Naive thymus-derived CD8-positive, alpha-beta T cell (primary cell): ENCODE measurements around the gene ABCG1. TPM values are rescaled to one million over a fixed set of nuclear protein-coding genes. Genes with fewer than 3 reads are reported as not detected.

Source experiments
- ATAC-seq, 2 donors: fragments of 150-1000 bp; cut with Tn5 transposase in 1 of 2; sonication (Bioruptor Pico), chemical (Tn5 transposase) in 1 of 2; 1 replicate in 1 of 2; 2 replicates in 1 of 2; pipeline ENCODE4 v1.10.0; 2021; ENCODE audit warnings: mild to moderate bottlenecking in 2 of 2, moderate library complexity in 2 of 2
- POLR2A ChIA-PET: fragments of 350-600 bp; sonication (Branson Sonifier 250); formaldehyde crosslinking; loops from one replicate; lab custom pipeline; 2021; ENCODE audit warnings: antibody characterized with exemption; lab: Charles Lee
- DNase-seq, 10 donors: peaks; one replicate each; pipeline versions ENCODE4 v3.0.0 to v3.0.0-alpha.2; 2020 to 2022
- H3K27ac Mint-ChIP-seq, 10 donors: one replicate each; pipeline ENCODE4 v1.8.0; 2020 to 2022; ENCODE audit warnings: mild to moderate bottlenecking in 10 of 10, mixed read lengths in 10 of 10, moderate library complexity in 4 of 10, inconsistent platforms in 1 of 10
- H3K27me3 Mint-ChIP-seq, 5 donors: one replicate each; pipeline ENCODE4 v1.8.0; 2021 to 2022; ENCODE audit warnings: mixed read lengths in 5 of 5
- H3K36me3 Mint-ChIP-seq, 3 donors: one replicate each; pipeline ENCODE4 v1.8.0; 2020 to 2022; ENCODE audit warnings: mixed read lengths in 3 of 3, mild to moderate bottlenecking in 2 of 3, inconsistent platforms in 1 of 3
- H3K4me1 Mint-ChIP-seq, 4 donors: one replicate each; pipeline ENCODE4 v1.8.0; 2021 to 2022; ENCODE audit warnings: mixed read lengths in 4 of 4
- H3K4me3 Mint-ChIP-seq, 10 donors: one replicate each; pipeline ENCODE4 v1.8.0; 2020 to 2022; ENCODE audit warnings: mild to moderate bottlenecking in 10 of 10, mixed read lengths in 10 of 10, moderate library complexity in 6 of 10, inconsistent platforms in 1 of 10
- H3K9me3 Mint-ChIP-seq, 9 donors: one replicate each; pipeline ENCODE4 v1.8.0; 2020 to 2022; ENCODE audit warnings: mixed read lengths in 9 of 9, mild to moderate bottlenecking in 3 of 9, inconsistent platforms in 1 of 9, moderate library complexity in 1 of 9
- polyA plus RNA-seq, 3 donors: library from polyadenylated mRNA; unstranded; fragments of 300-500 nt; fragmentation: Illumina TruSeq; gene quantifications; one replicate each; pipeline ENCODE4 v1.2.3, GENCODE V29; 2021
- total RNA-seq, 8 experiments: library from RNA in 2 of 8; stranded (reverse) in 2 of 8; gene quantifications; one replicate each; pipeline ENCODE4 v1.2.3 and lab custom pipeline; 2021 to 2026

Gene ABCG1
- total and polyA plus RNA-seq, 5 experiments from 2014 or later: 0.93 to 17.5 (median 11.2) TPM

DNA sequence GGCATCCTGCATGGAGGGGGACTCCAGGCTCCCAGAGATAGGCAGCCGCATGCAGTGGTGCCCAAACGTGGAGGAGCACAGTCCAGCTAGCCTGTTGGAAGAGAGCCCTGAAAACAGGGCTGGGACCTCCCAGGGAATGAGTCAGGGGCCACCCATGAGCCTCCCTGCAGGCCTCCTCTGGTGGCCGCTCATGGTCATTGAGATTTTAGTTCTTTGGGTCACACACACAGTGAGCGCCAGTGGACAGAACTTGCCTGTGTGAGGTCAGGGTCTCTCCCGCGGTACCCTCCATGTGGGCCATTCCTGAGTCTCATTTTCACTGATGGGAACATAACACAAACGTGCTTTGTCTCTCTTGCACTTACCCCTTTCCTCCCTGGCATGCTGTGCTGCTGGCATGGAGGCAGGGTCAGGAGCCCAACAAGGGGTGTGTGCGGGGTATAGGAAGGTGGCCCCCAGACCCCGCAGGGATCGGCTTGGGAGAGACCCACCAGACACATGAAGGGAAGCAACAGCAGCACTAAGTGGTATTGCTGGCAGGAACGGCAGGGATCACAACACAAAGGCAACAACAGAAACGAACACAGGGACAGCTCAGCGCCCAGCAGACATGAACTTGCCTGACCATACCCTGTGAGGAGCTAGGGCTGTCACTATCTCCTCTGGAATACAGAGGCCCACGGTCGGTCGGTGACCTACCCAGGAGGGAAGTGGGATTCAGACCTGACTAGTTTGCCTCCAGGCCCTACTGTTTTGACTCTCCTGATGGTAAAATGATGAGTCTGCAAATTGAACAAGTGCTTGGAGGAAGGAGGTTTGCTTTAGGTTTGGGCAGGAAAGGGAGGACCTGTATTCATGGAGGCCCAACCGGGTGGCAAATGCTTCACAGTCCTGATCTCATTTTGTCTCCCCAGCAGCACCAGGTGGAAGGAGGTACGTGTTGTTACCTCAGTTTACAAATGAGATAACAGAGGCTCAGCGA lies 31.8 kb downstream of the ABCG1 start:
- peak overlapping the region in 6 of 10 donors; percentile 4 to 85 (median 59) for H3K27ac Mint-ChIP-seq
- DNase-seq: no peak
- peaks cover 45 to 86% (median 72%) of the 10 kb centered on the region in 4 donors for H3K4me1 Mint-ChIP-seq
- no peaks in the 10 kb centered on the region for H3K27me3 Mint-ChIP-seq
- POLR2A ChIA-PET: interaction anchor here (2.6 kb wide), 1 partner anchor 17 kb away, joined by 9 read pairs; no protein-coding TSS in a partner anchor
- peaks cover 0 to 14% (median 9%) of the 10 kb centered on the region in 3 donors for H3K36me3 Mint-ChIP-seq
- H3K9me3 Mint-ChIP-seq: no peaks in the 10 kb centered on the region
- H3K4me3 Mint-ChIP-seq: no peak overlapping the region
- ATAC-seq: no peak

DNA sequence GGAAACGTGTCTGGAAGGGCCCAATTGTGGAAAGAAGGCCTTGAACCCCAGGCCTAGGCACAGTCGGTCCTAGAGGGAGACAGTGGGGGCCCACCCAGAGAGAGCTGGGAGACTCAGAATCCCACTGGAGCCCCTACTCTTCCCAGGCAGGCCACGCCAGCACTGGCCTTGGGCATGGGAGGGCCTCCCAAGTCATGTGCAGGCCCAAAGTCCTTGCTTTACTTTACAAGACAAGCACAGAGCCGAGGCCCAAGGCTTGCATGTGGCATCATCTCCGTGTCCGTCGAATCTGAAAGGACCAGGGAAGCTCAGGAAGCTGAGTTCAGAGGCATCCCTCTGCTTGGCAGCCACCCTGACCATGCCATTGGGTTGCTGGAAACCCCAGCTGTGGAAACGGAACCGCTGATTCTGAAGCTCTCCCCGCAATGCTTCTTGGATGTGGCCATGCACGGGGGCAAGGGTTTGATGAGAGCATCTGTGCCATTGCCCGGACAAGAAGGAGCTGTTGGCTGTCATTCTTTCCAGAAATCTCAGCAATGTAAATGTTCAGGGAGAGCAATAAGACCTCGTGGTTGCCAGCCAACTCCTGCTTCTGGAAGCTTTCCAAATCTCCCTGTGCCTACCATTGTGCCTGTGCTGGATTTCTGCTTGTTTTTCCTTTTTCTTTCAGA lies 32.8 kb downstream of the ABCG1 start:
- peaks cover 0 to 14% (median 9%) of the 10 kb centered on the region in 3 donors for H3K36me3 Mint-ChIP-seq
- H3K9me3 Mint-ChIP-seq: no peaks in the 10 kb centered on the region
- POLR2A ChIA-PET: no interaction called here
- ATAC-seq (no peak), DNase-seq (no peak)
- H3K27ac Mint-ChIP-seq: peak overlapping the region in 5 of 10 donors; percentile 2 to 83 (median 14)
- no peaks in the 10 kb centered on the region for H3K27me3 Mint-ChIP-seq
- no peak overlapping the region for H3K4me3 Mint-ChIP-seq
- peaks cover 45 to 84% (median 71%) of the 10 kb centered on the region in 4 donors for H3K4me1 Mint-ChIP-seq

DNA sequence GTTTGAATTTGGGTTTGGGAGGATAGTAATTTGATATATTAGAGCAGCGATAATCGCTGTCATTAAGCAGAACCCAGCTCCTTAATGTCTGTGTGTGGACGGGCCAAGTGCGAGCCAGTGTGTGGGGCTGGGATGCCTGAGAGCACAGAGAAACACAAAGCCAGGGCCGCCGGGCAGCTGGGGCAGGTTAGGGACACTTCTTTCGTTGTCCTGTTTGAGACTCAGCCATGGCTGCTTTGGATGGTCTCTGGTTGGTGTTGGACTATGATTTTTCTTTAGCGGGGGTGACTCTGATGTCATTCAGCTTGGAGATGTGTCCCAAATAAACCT lies 33.4 kb downstream of the ABCG1 start:
- no peak for ATAC-seq
- Mint-ChIP-seq H3K27ac (peak overlapping the region in 1 of 10 donors; percentile 2), H3K4me1 (peaks cover 42 to 82% (median 72%) of the 10 kb centered on the region in 4 donors), H3K9me3 (no peaks in the 10 kb centered on the region), H3K27me3 (no peaks in the 10 kb centered on the region), H3K36me3 (peaks cover 0 to 13% (median 9%) of the 10 kb centered on the region in 3 donors), H3K4me3 (no peak overlapping the region)
- POLR2A ChIA-PET: interaction anchor here (0.8 kb wide), 1 partner anchor 15 kb away, joined by 3 read pairs; no protein-coding TSS in a partner anchor
- DNase-seq: no peak

DNA sequence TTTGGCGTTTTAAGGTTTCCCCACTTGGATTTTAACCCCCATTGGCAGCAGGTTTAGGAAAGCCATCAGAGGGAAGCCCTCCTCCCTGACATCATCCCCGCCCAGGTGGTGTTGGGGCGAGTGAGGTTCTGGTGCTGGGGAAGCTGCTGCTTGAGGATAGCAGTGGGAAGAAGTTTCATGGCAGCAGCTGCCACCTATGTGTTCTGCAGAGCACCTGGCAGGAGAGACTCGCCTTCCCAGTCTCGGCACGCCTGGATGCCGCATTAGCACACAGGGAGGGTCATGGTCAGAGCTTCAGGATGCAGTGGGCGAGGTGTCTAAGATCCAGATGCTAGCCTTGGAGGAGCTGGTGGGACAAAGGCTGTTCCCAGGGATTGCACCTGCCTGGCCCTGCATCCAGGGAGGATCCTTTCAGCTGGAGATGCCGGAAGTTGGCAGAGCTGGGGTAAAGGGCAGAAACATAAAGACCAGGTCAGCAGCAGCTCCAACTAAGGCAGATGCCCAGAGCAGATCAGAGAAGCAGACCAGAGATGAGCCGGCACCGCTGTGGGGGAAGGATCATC lies 33.9 kb downstream of the ABCG1 start:
- Mint-ChIP-seq H3K4me3 (peak overlapping the region in 1 of 10 donors; percentile 22), H3K36me3 (peaks cover 0 to 8% (median 6%) of the 10 kb centered on the region in 3 donors), H3K27me3 (no peaks in the 10 kb centered on the region), H3K9me3 (no peaks in the 10 kb centered on the region), H3K27ac (peak overlapping the region in 4 of 10 donors; percentile 11 to 88 (median 76)), H3K4me1 (peaks cover 38 to 80% (median 69%) of the 10 kb centered on the region in 4 donors)
- DNase-seq: no peak
- POLR2A ChIA-PET: interaction anchor here (0.7 to 0.8 kb wide), 2 partner anchors 16 to 93 kb away, joined by 3 read pairs; no protein-coding TSS in a partner anchor
- ATAC-seq: no peak

DNA sequence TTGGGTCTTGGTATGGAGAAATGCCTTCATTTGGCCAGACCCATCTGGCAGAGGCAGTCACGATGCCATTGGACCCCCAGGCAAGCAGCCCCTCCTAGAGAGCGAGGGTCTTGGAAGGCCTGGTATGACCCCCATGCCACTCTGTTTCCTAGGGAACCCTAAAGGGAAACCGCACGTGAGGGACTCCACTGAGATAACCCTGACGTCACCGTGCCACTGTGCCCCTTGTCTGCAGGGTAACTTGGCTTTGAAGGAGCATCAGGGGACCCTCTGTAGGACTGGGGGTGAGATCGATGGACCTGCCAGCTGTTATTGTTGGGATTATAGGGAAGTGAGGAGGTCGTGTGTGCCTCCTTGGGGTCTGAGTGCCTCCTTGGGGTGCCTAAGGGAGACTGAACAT lies 34.5 kb downstream of the ABCG1 start:
- H3K27ac Mint-ChIP-seq: peak overlapping the region in 6 of 10 donors; percentile 4 to 81 (median 70)
- DNase-seq: no peak
- H3K4me3 Mint-ChIP-seq: peak overlapping the region in 1 of 10 donors; percentile 26
- H3K9me3 Mint-ChIP-seq: no peaks in the 10 kb centered on the region
- no peaks in the 10 kb centered on the region for H3K27me3 Mint-ChIP-seq
- peaks cover 37 to 79% (median 70%) of the 10 kb centered on the region in 4 donors for H3K4me1 Mint-ChIP-seq
- peaks cover 0 to 2% (median 2%) of the 10 kb centered on the region in 3 donors for H3K36me3 Mint-ChIP-seq
- ATAC-seq: no peak
- POLR2A ChIA-PET: no interaction called here

DNA sequence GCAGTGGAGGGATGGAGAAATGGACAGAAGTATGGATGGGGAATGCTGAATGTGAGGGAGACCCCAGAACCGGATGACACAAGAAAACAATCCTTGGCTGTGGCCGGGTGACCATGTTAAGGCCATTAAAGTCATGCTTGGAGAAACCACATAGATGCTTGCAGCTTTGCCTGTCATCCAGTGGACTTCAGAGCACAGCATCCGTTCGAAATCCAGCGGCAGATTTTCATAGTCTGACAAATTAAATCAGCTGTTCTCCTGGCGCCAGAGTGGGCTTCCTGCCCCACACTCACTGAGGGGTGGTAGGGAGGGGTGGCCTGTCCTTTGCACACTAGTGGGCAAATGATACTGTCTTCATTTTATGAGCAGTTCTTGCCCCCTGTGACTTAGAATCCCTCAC lies 35.1 kb downstream of the ABCG1 start:
- Mint-ChIP-seq H3K4me1 (peaks cover 39 to 81% (median 71%) of the 10 kb centered on the region in 4 donors), H3K36me3 (peaks cover 0 to 2% (median 0%) of the 10 kb centered on the region in 3 donors), H3K27me3 (no peaks in the 10 kb centered on the region), H3K9me3 (no peaks in the 10 kb centered on the region), H3K4me3 (peak overlapping the region in 2 of 10 donors; percentile 19 to 58), H3K27ac (peak overlapping the region in 7 of 10 donors; percentile 4 to 81 (median 74))
- ATAC-seq (no peak), DNase-seq (no peak)
- POLR2A ChIA-PET: no interaction called here

DNA sequence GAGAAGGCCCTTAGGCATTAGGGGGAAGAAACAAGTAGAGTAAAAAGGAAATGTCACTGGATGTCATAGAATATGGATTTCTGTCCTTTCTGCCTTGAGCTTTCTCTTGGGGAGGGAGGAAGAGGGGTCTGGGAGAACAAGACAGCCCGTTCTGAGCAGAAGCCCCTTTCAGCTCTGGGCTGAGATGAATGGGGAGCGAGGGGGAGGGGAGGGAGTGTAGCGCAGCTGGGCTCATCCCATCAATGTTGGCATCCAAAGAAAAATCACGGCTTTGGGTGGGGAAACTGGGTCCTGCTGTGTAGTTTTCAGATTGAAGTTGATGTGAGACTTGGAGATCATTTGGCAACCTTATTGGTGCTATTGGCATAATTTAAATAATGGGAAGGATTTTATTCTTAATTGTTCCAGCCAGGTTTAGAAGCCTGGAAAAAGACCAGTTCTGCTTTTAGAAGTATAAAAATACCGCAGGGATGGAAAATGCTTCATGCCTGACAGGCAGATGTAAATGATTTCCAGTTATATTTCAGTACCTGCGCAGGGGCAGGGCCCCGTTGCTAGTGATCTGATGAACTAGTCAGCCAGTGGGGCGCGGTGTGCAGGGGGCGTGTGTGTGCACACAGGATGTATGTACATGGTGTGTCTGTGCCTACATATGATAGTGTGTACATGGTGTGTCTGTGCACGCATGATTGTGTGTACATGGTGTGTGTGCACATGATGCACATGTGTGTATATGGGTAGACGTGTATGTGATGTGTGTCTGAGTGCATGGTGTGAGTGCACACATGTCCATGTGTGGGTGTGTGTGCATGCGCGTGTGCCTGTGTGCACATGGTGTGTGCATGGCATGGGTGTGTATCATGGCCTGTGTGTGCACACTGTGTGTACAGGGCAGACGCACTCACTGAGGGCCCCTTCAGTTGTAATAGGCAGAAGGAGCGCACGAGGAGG lies 36.0 kb downstream of the ABCG1 start:
- peak overlapping the region in 8 of 10 donors; percentile 21 to 78 (median 62) for H3K27ac Mint-ChIP-seq
- ATAC-seq (no peak), DNase-seq (no peak)
- H3K4me3 Mint-ChIP-seq: no peak overlapping the region
- POLR2A ChIA-PET: no interaction called here
- H3K36me3 Mint-ChIP-seq: peaks cover 0 to 2% (median 0%) of the 10 kb centered on the region in 3 donors
- H3K27me3 Mint-ChIP-seq: no peaks in the 10 kb centered on the region
- H3K4me1 Mint-ChIP-seq: peaks cover 36 to 80% (median 66%) of the 10 kb centered on the region in 4 donors
- H3K9me3 Mint-ChIP-seq: no peaks in the 10 kb centered on the region

DNA sequence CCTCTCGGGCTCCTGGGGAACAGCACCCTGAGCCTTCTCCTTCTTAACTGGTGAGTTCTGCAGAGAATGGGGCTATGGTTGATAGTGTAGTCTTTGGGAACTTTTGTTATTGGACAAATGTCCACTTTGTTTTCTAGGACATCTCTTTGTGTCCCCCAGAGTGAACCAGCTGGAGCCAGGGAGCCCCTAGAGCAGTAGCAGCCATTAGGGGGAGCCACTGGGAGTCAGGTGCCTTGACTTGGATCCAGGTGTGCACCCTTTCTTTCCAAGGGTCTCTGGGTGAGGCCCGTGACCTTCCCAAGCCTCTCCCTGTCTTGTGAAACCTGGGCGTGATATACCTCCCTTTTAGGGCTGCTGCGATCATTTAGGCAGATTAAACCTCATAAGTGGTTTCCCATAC lies 36.9 kb downstream of the ABCG1 start:
- Mint-ChIP-seq H3K4me3 (no peak overlapping the region), H3K9me3 (no peaks in the 10 kb centered on the region), H3K36me3 (no peaks in the 10 kb centered on the region), H3K27me3 (no peaks in the 10 kb centered on the region), H3K27ac (peak overlapping the region in 7 of 10 donors; percentile 24 to 65 (median 46)), H3K4me1 (peaks cover 35 to 77% (median 59%) of the 10 kb centered on the region in 4 donors)
- POLR2A ChIA-PET: no interaction called here
- no peak for ATAC-seq
- DNase-seq: no peak

DNA sequence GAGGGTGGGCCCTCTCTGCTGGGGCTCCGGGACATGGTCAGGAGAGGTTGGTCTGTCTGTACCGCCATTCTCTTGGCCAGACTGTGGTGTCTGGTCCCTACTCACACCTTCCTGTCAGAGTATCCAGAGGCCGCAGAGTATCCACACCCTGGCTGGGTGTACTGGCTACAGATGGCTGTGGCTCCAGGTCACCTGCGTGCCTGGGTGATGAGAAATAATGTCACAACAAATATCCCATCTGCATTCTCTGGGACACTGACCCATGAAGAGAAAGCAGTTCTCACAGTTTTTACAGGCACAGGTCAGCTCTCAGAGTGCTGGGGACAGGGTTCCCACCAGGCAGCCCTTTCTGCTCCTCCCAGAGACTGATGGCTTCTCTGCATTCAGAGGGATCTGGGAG lies 37.4 kb downstream of the ABCG1 start:
- peak in 1 of 10 donors; percentile 18 for DNase-seq
- POLR2A ChIA-PET: no interaction called here
- Mint-ChIP-seq H3K4me3 (no peak overlapping the region), H3K27me3 (no peaks in the 10 kb centered on the region), H3K36me3 (peaks cover 0 to 1% (median 0%) of the 10 kb centered on the region in 3 donors), H3K4me1 (peaks cover 31 to 74% (median 55%) of the 10 kb centered on the region in 4 donors), H3K9me3 (no peaks in the 10 kb centered on the region), H3K27ac (no peak overlapping the region)
- no peak for ATAC-seq

DNA sequence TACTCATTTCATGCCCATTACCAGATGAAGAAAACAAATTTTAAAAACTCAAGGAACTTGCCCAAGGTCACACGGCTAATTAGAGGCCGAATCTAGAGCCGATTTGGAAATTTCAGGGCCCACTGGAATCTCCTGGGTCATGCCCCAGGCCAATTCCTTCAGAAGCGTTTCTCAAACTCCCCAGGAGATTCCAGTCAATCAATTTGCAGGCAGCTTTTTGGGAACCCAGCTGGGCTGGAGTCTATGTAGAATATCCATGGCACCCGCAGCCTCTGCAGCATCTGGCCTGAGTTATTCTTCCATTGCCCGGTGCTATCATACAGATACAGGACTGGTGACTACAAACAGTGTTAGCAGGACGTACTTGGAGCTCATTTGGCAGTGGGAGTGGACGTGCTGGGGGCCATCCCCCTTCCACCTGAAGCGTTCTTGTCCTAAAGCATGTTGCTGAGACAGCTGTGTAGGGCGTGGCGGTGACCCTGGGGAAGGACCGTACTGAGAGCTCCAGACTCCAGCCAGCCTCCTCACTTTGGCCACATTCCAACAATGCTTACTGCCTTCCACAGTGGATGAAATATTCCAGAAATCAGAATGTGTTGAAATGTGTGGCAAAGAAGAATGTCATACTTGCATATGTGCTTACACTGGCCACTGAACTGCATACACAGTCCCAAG lies 38.3 kb downstream of the ABCG1 start:
- POLR2A ChIA-PET: no interaction called here
- Mint-ChIP-seq H3K27ac (peak overlapping the region in 2 of 10 donors; percentile 34 to 82), H3K27me3 (no peaks in the 10 kb centered on the region), H3K9me3 (no peaks in the 10 kb centered on the region), H3K36me3 (peaks cover 0 to 3% (median 0%) of the 10 kb centered on the region in 3 donors), H3K4me1 (peaks cover 28 to 69% (median 51%) of the 10 kb centered on the region in 4 donors), H3K4me3 (no peak overlapping the region)
- ATAC-seq (no peak), DNase-seq (no peak)
